ENCODE results near the gene CRIP2. TPM values are rescaled to one million over a fixed set of nuclear protein-coding genes. Genes with fewer than 3 reads are reported as not detected.

The CRIP2 gene
- total and polyA plus RNA-seq, 2 experiments from 2014 or later = 188 to 319 TPM

GRCh38 chr14:105502446-105503295 lies 28.1 kb downstream of the CRIP2 start:
- Histone ChIP-seq H3K4me1 (ENCODE audit: insufficient read depth) (no peaks in the 10 kb centered on the region), H3K79me2 (ENCODE audit: insufficient read depth) (no peaks in the 10 kb centered on the region), H4K20me1 (ENCODE audit: insufficient read depth) (no peaks in the 10 kb centered on the region), H3F3A (ENCODE audit: insufficient read depth) (no peaks in the 10 kb centered on the region), H3K36me3 (ENCODE audit: low read depth) (no peaks in the 10 kb centered on the region), H3K27me3 (replicated peaks; ENCODE audit: insufficient read depth) (no peaks in the 10 kb centered on the region), H3K9ac (no peak overlapping the region), H2AFZ (no peak overlapping the region), H3K9me3 (ENCODE audit: low read depth) (no peaks in the 10 kb centered on the region), H3K4me2 (ENCODE audit: unreplicated experiment) (no peak overlapping the region), H3K9me2 (ENCODE audit: insufficient read depth) (no peaks in the 10 kb centered on the region), H3K4me3 (no peak overlapping the region), H3K27ac (no peak overlapping the region)
- in situ Hi-C loops (cut with MboI) = no loop called here
- 66 to 71% methylated on average over 15 to 18 of the region's 18 CpGs for WGBS, 2 experiments (ENCODE audit: low coverage in 1 of 2, low lambda C conversion rate in 2 of 2, missing lambda C conversion rate in 2 of 2)
- DNase-seq = no peak
- TF ChIP-seq EZH2phosphoT487 (IDR thresholded peaks at IDR 0.05; ENCODE audit: insufficient read depth, low read depth) (no peak), EZH2 (IDR thresholded peaks at IDR 0.05; ENCODE audit: insufficient read depth, poor library complexity, severe bottlenecking) (no peak)

- H2AFZ ChIP-seq = no peak overlapping the region
- no peak overlapping the region for H3K4me2 ChIP-seq (ENCODE audit: unreplicated experiment)
- H3K9ac ChIP-seq = no peak overlapping the region
- H4K20me1 ChIP-seq (ENCODE audit: insufficient read depth) = no peaks in the 10 kb centered on the region
- no peaks in the 10 kb centered on the region for H3K9me3 ChIP-seq (ENCODE audit: low read depth)
- no peaks in the 10 kb centered on the region for H3K79me2 ChIP-seq (ENCODE audit: insufficient read depth)
- H3K9me2 ChIP-seq (ENCODE audit: insufficient read depth) = no peaks in the 10 kb centered on the region
- TF ChIP-seq EZH2phosphoT487 (IDR thresholded peaks at IDR 0.05; ENCODE audit: insufficient read depth, low read depth) (no peak), EZH2 (IDR thresholded peaks at IDR 0.05; ENCODE audit: insufficient read depth, poor library complexity, severe bottlenecking) (no peak)
- DNase-seq = no peak
- no peaks in the 10 kb centered on the region for H3K36me3 ChIP-seq (ENCODE audit: low read depth)
- H3K4me3 ChIP-seq = no peak overlapping the region
- 0 out of 2 replicates have a peak, but pooled peaks cover 4% of the 10 kb centered on the region for H3K27me3 ChIP-seq (replicated peaks; ENCODE audit: insufficient read depth)
- no peaks in the 10 kb centered on the region for H3F3A ChIP-seq (ENCODE audit: insufficient read depth)
- H3K4me1 ChIP-seq (ENCODE audit: insufficient read depth) = no peaks in the 10 kb centered on the region
- in situ Hi-C loops (cut with MboI) = no loop called here
- 65% methylated on average over 7 of the region's 7 CpGs; no CpG with 5 or more reads in 1 of the 2 experiments for WGBS, 2 experiments (ENCODE audit: low coverage in 1 of 2, low lambda C conversion rate in 2 of 2, missing lambda C conversion rate in 2 of 2)
- H3K27ac ChIP-seq = no peak overlapping the region
These were observed 28.6 kb downstream of the CRIP2 start for GRCh38 chr14:105503296-105503640.

- no peak for DNase-seq
- Histone ChIP-seq H3K36me3 (ENCODE audit: low read depth) (no peaks in the 10 kb centered on the region), H3K27ac (no peak overlapping the region), H3F3A (ENCODE audit: insufficient read depth) (no peaks in the 10 kb centered on the region), H4K20me1 (ENCODE audit: insufficient read depth) (no peaks in the 10 kb centered on the region), H3K79me2 (ENCODE audit: insufficient read depth) (no peaks in the 10 kb centered on the region), H3K9me3 (ENCODE audit: low read depth) (no peaks in the 10 kb centered on the region), H3K9me2 (ENCODE audit: insufficient read depth) (no peaks in the 10 kb centered on the region), H3K9ac (no peak overlapping the region), H3K27me3 (replicated peaks; ENCODE audit: insufficient read depth) (0 out of 2 replicates have a peak, but pooled peaks cover 4% of the 10 kb centered on the region), H2AFZ (no peak overlapping the region), H3K4me3 (no peak overlapping the region), H3K4me1 (ENCODE audit: insufficient read depth) (no peaks in the 10 kb centered on the region), H3K4me2 (ENCODE audit: unreplicated experiment) (no peak overlapping the region)
- WGBS, 2 experiments (ENCODE audit: low coverage in 1 of 2, low lambda C conversion rate in 2 of 2, missing lambda C conversion rate in 2 of 2) = 44 to 59% methylated on average over 16 to 29 of the region's 29 CpGs
- TF ChIP-seq EZH2 (IDR thresholded peaks at IDR 0.05; ENCODE audit: insufficient read depth, poor library complexity, severe bottlenecking) (no peak), EZH2phosphoT487 (IDR thresholded peaks at IDR 0.05; ENCODE audit: insufficient read depth, low read depth) (no peak)
- in situ Hi-C loops (cut with MboI) = no loop called here
These were observed 29.5 kb downstream of the CRIP2 start for GRCh38 chr14:105503935-105504692.

GRCh38 chr14:105505101-105505500 lies 30.5 kb downstream of the CRIP2 start:
- H3K9me3 ChIP-seq (ENCODE audit: low read depth) = no peaks in the 10 kb centered on the region
- H3F3A ChIP-seq (ENCODE audit: insufficient read depth) = no peaks in the 10 kb centered on the region
- peaks cover 9% of the 10 kb centered on the region; the same call in 1 of the 2 replicates for H3K27me3 ChIP-seq (replicated peaks; ENCODE audit: insufficient read depth)
- no peaks in the 10 kb centered on the region for H3K9me2 ChIP-seq (ENCODE audit: insufficient read depth)
- in situ Hi-C loops (cut with MboI) = no loop called here
- 70 to 79% methylated on average over 16 of the region's 16 CpGs for WGBS, 2 experiments (ENCODE audit: low coverage in 1 of 2, low lambda C conversion rate in 2 of 2, missing lambda C conversion rate in 2 of 2)
- no peak overlapping the region for H3K9ac ChIP-seq
- no peak for DNase-seq
- no peak overlapping the region for H3K27ac ChIP-seq
- no peaks in the 10 kb centered on the region for H4K20me1 ChIP-seq (ENCODE audit: insufficient read depth)
- H3K4me3 ChIP-seq = no peak overlapping the region
- no peaks in the 10 kb centered on the region for H3K79me2 ChIP-seq (ENCODE audit: insufficient read depth)
- no peaks in the 10 kb centered on the region for H3K4me1 ChIP-seq (ENCODE audit: insufficient read depth)
- no peak overlapping the region for H3K4me2 ChIP-seq (ENCODE audit: unreplicated experiment)
- TF ChIP-seq EZH2 (IDR thresholded peaks at IDR 0.05; ENCODE audit: insufficient read depth, poor library complexity, severe bottlenecking) (no peak), EZH2phosphoT487 (IDR thresholded peaks at IDR 0.05; ENCODE audit: insufficient read depth, low read depth) (no peak)
- no peaks in the 10 kb centered on the region for H3K36me3 ChIP-seq (ENCODE audit: low read depth)
- no peak overlapping the region for H2AFZ ChIP-seq
